Fibroblast of lung (primary cell): ENCODE measurements around the gene CACNA2D3. TPM values are rescaled to one million over a fixed set of nuclear protein-coding genes. Genes with fewer than 3 reads are reported as not detected.

ENCODE experiments used
- DNase-seq, 2 donors: peaks; one replicate each; pipeline versions ENCODE4 v3.0.0 to v3.0.0-alpha.2; 2010; ENCODE audit warnings: low read depth in 2 of 2
- H2AFZ ChIP-seq: 2 replicates; pipeline ENCODE4 v1.5.1; 2012; ENCODE audit warnings: low read length, control low read depth, inconsistent platforms
- H3K27ac ChIP-seq: 2 replicates; pipeline ENCODE4 v1.5.1; 2011; ENCODE audit warnings: low read length, control low read depth; ENCODE audit not compliant: insufficient read depth
- H3K27me3 ChIP-seq: 2 replicates; pipeline ENCODE4 v1.5.1; 2011; ENCODE audit warnings: mild to moderate bottlenecking, low read length; ENCODE audit not compliant: control insufficient read depth, insufficient read depth
- H3K36me3 ChIP-seq: 2 replicates; pipeline ENCODE4 v1.5.1; 2011; ENCODE audit warnings: low read length; ENCODE audit not compliant: control insufficient read depth, insufficient read depth
- H3K4me1 ChIP-seq: 2 replicates; pipeline ENCODE4 v1.5.1; 2011; ENCODE audit warnings: low read length; ENCODE audit not compliant: control insufficient read depth, insufficient read depth; ENCODE audit errors: extremely low read depth
- H3K4me2 ChIP-seq: 2 replicates; pipeline ENCODE4 v1.5.1; 2011; ENCODE audit warnings: low read length, control low read depth; ENCODE audit not compliant: insufficient read depth; ENCODE audit errors: extremely low read depth
- H3K4me3 ChIP-seq, 4 experiments: fragments of 200-600 bp in 1 of 4; sonication (generic) in 1 of 4; replicated peaks in 1 of 4; 2 replicates each; pipeline ENCODE4 v1.5.1; 2011 to 2016; ENCODE audit warnings: low read length in 4 of 4, low read depth in 3 of 4, mild to moderate bottlenecking in 3 of 4, control low read depth in 2 of 4, inconsistent platforms in 1 of 4, mixed read lengths in 1 of 4; ENCODE audit not compliant: insufficient read depth in 1 of 4; ENCODE audit errors: control extremely low read depth in 1 of 4
- H3K79me2 ChIP-seq: 2 replicates; pipeline ENCODE4 v1.5.1; 2012; ENCODE audit warnings: mild to moderate bottlenecking, low read length, inconsistent platforms; ENCODE audit not compliant: control insufficient read depth, insufficient read depth
- H3K9ac ChIP-seq: 2 replicates; pipeline ENCODE4 v1.5.1; 2011; ENCODE audit warnings: mild to moderate bottlenecking, low read length, control low read depth; ENCODE audit not compliant: insufficient read depth
- H3K9me3 ChIP-seq: 2 replicates; pipeline ENCODE4 v1.5.1; 2012; ENCODE audit warnings: low read depth, low read length; ENCODE audit not compliant: control insufficient read depth, insufficient read depth
- H4K20me1 ChIP-seq: 2 replicates; pipeline ENCODE4 v1.5.1; 2011; ENCODE audit warnings: low read length; ENCODE audit not compliant: control insufficient read depth, insufficient read depth; ENCODE audit errors: extremely low read depth
- CTCF ChIP-seq, 2 donors: IDR thresholded peaks in 1 of 2; conservative IDR thresholded peaks in 1 of 2; 1 replicate in 1 of 2; 2 replicates in 1 of 2; pipeline ENCODE4 v1.5.1; 2011 to 2012; ENCODE audit warnings: low read length in 2 of 2, control low read depth in 1 of 2, inconsistent platforms in 1 of 2, low read depth in 1 of 2, mild to moderate bottlenecking in 1 of 2
- EZH2 ChIP-seq: IDR thresholded peaks from 2 replicates; pipeline ENCODE4 v1.5.1; 2012; ENCODE audit warnings: low read length, control low read depth, mild to moderate bottlenecking; ENCODE audit errors: missing control alignments
- polyA plus RNA-seq, 2 donors: library from polyadenylated mRNA; depleted of rRNA in 1 of 2; stranded (reverse) in 1 of 2; unstranded in 1 of 2; fragments of >200 nt; gene quantifications; 2 replicates each; pipeline ENCODE4 v1.2.1, GENCODE V29; 2011 to 2012; ENCODE audit warnings: missing spikeins in 1 of 2
- total RNA-seq: library from RNA; depleted of rRNA; stranded (reverse); fragments of >200 nt; gene quantifications from 2 replicates; pipeline ENCODE4 v1.2.1, GENCODE V29; 2014

CACNA2D3 gene
- total and polyA plus RNA-seq, 2 donors (not counting 1 experiment from before 2014, with no cell fraction given): 1.8 to 11.5 TPM

GRCh38 chr3:54876694-54877093 lies 754.3 kb downstream of the CACNA2D3 start:
- H3K4me3 ChIP-seq: no peak overlapping the region
- H3K27ac ChIP-seq: no peak overlapping the region
- no peaks in the 10 kb centered on the region for H3K9me3 ChIP-seq
- H3K4me2 ChIP-seq: no peak overlapping the region
- H3K9ac ChIP-seq: no peak overlapping the region
- no peak for TF ChIP-seq EZH2
- TF ChIP-seq CTCF (conservative IDR thresholded peaks at IDR 0.05 in 1 of 2, IDR thresholded peaks at IDR 0.05 in 1 of 2; ENCODE audit: low read depth in 1 of 2, low read length in 2 of 2): no peak
- no peak for DNase-seq
- H3K79me2 ChIP-seq: no peaks in the 10 kb centered on the region
- H2AFZ ChIP-seq: no peak overlapping the region
- no peaks in the 10 kb centered on the region for H3K4me1 ChIP-seq
- H4K20me1 ChIP-seq: no peaks in the 10 kb centered on the region
- H3K36me3 ChIP-seq: no peaks in the 10 kb centered on the region
- no peaks in the 10 kb centered on the region for H3K27me3 ChIP-seq

- H3K4me1 ChIP-seq: peaks cover 2% of the 10 kb centered on the region
- H3K4me3 ChIP-seq: no peak overlapping the region
- H3K36me3 ChIP-seq: no peaks in the 10 kb centered on the region
- H3K79me2 ChIP-seq: no peaks in the 10 kb centered on the region
- no peak for DNase-seq
- H3K27me3 ChIP-seq: no peaks in the 10 kb centered on the region
- TF ChIP-seq CTCF (conservative IDR thresholded peaks at IDR 0.05 in 1 of 2, IDR thresholded peaks at IDR 0.05 in 1 of 2; ENCODE audit: low read depth in 1 of 2, low read length in 2 of 2) (no peak), EZH2 (no peak)
- no peak overlapping the region for H2AFZ ChIP-seq
- no peak overlapping the region for H3K4me2 ChIP-seq
- H3K9ac ChIP-seq: no peak overlapping the region
- H3K9me3 ChIP-seq: no peaks in the 10 kb centered on the region
- no peak overlapping the region for H3K27ac ChIP-seq
- H4K20me1 ChIP-seq: no peaks in the 10 kb centered on the region
Observed at GRCh38 chr3:54877730-54878129, 755.4 kb downstream of the CACNA2D3 start.

- Histone ChIP-seq H3K27ac (no peak overlapping the region), H3K36me3 (no peaks in the 10 kb centered on the region), H3K27me3 (no peaks in the 10 kb centered on the region), H2AFZ (no peak overlapping the region), H3K79me2 (no peaks in the 10 kb centered on the region), H3K4me2 (no peak overlapping the region), H3K4me3 (no peak overlapping the region), H4K20me1 (no peaks in the 10 kb centered on the region), H3K9ac (no peak overlapping the region), H3K9me3 (no peaks in the 10 kb centered on the region), H3K4me1 (peaks cover 4% of the 10 kb centered on the region)
- DNase-seq: peak in 1 of 2 donors; percentile 36
- TF ChIP-seq CTCF (conservative IDR thresholded peaks at IDR 0.05 in 1 of 2, IDR thresholded peaks at IDR 0.05 in 1 of 2; ENCODE audit: low read depth in 1 of 2, low read length in 2 of 2): no peak
- TF ChIP-seq EZH2: no peak
Observed at GRCh38 chr3:54878145-54878544, 755.8 kb downstream of the CACNA2D3 start.
